ENCODE measurements around the gene TNN.
"Not testable (repeated sequence)": the region's sequence is repeated elsewhere in the genome, so short reads cannot be mapped to it uniquely, and the experiment has no call there.

GRCh38 chr1:175023922-175024242 lies 43.8 kb upstream of the TNN start:
- TF ChIP-seq, protein P1, sequence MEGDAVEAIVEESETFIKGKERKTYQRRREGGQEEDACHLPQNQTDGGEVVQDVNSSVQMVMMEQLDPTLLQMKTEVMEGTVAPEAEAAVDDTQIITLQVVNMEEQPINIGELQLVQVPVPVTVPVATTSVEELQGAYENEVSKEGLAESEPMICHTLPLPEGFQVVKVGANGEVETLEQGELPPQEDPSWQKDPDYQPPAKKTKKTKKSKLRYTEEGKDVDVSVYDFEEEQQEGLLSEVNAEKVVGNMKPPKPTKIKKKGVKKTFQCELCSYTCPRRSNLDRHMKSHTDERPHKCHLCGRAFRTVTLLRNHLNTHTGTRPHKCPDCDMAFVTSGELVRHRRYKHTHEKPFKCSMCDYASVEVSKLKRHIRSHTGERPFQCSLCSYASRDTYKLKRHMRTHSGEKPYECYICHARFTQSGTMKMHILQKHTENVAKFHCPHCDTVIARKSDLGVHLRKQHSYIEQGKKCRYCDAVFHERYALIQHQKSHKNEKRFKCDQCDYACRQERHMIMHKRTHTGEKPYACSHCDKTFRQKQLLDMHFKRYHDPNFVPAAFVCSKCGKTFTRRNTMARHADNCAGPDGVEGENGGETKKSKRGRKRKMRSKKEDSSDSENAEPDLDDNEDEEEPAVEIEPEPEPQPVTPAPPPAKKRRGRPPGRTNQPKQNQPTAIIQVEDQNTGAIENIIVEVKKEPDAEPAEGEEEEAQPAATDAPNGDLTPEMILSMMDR (IDR thresholded peaks at IDR 0.05): not testable (repeated sequence)
- not testable (repeated sequence) for TF ChIP-seq EP300, POLR2A, POLR2AphosphoS5 (IDR thresholded peaks at IDR 0.05)

All from sigmoid colon (tissue), 4 donors.